Measurements from ENCODE around the gene AMDHD2. TPM values are rescaled to one million over a fixed set of nuclear protein-coding genes. Genes with fewer than 3 reads are reported as not detected.

The AMDHD2 gene
- total RNA-seq, 6 experiments from 2014 or later, result 12.3 to 24.9 (median 21.4) TPM

- ATAC-seq, result peak; percentile 65 to 77 (median 70)
- peak; percentile 72 for TF ChIP-seq POLR2A (IDR thresholded peaks at IDR 0.05)
- TF ChIP-seq CTCF (IDR thresholded peaks at IDR 0.05), result no peak
- WGBS (ENCODE audit: insufficient coverage, low coverage, low lambda C conversion rate, missing lambda C conversion rate), result 0% methylated on average over 5 of the region's 77 CpGs
- H3K9me3 ChIP-seq, result no peaks in the 10 kb centered on the region
- no peaks in the 10 kb centered on the region for H3K27me3 ChIP-seq
- no peaks in the 10 kb centered on the region for H3K36me3 ChIP-seq
- H3K27ac ChIP-seq, result peak within 1 kb of the TSS; percentile 77 to 87 (median 77)
- H3K4me3 ChIP-seq, result peak within 1 kb of the TSS; percentile 76 to 89 (median 79)
- intact Hi-C loops (cut with DNase I), result no loop called here
- H3K4me1 ChIP-seq, result peaks cover 0 to 61% (median 24%) of the 10 kb centered on the region in 4 donors
- peak; percentile 90 to 91 (median 91) for DNase-seq
Observed at GRCh38 chr16:2474877-2475412, 45.2 kb upstream of the AMDHD2 start, which contains the start of gene TBC1D24. Gene TBC1D24 (plus strand): TSS chr16:2475127. CDS start chr16:2496149, 21,022 bp downstream.

- H3K4me3 ChIP-seq, result peak overlapping the region; percentile 60 to 89 (median 66)
- H3K27ac ChIP-seq, result peak overlapping the region in 1 of 3 donors; percentile 77
- TF ChIP-seq CTCF (IDR thresholded peaks at IDR 0.05), result no peak
- TF ChIP-seq POLR2A (IDR thresholded peaks at IDR 0.05), result no peak
- no peaks in the 10 kb centered on the region for H3K9me3 ChIP-seq
- WGBS (ENCODE audit: insufficient coverage, low coverage, low lambda C conversion rate, missing lambda C conversion rate), result 25% methylated on average over 15 of the region's 55 CpGs
- ATAC-seq (peak; percentile 9 to 40 (median 31)), DNase-seq (peak in 1 of 3 donors; percentile 64)
- H3K36me3 ChIP-seq, result no peaks in the 10 kb centered on the region
- H3K27me3 ChIP-seq, result no peaks in the 10 kb centered on the region
- H3K4me1 ChIP-seq, result peaks cover 0 to 61% (median 24%) of the 10 kb centered on the region in 4 donors
- intact Hi-C loops (cut with DNase I), result no loop called here
Observed at GRCh38 chr16:2475413-2476344, 44.5 kb upstream of the AMDHD2 start.

GRCh38 chr16:2476345-2476720 is 43.8 kb upstream of the AMDHD2 start:
- H3K4me1 ChIP-seq, result peaks cover 0 to 57% (median 23%) of the 10 kb centered on the region in 4 donors
- H3K9me3 ChIP-seq, result no peaks in the 10 kb centered on the region
- H3K27ac ChIP-seq, result peak overlapping the region in 1 of 3 donors; percentile 77
- no peaks in the 10 kb centered on the region for H3K36me3 ChIP-seq
- no peaks in the 10 kb centered on the region for H3K27me3 ChIP-seq
- intact Hi-C loops (cut with DNase I), result no loop called here
- ATAC-seq, result no peak
- TF ChIP-seq POLR2A (IDR thresholded peaks at IDR 0.05), result no peak
- TF ChIP-seq CTCF (IDR thresholded peaks at IDR 0.05), result no peak
- no peak for DNase-seq
- peak overlapping the region in 1 of 3 donors; percentile 66 for H3K4me3 ChIP-seq
- 74% methylated on average over 7 of the region's 9 CpGs for WGBS (ENCODE audit: insufficient coverage, low coverage, low lambda C conversion rate, missing lambda C conversion rate)

GRCh38 chr16:2476741-2477140 is 43.4 kb upstream of the AMDHD2 start:
- Histone ChIP-seq H3K9me3 (no peaks in the 10 kb centered on the region), H3K4me3 (no peak overlapping the region), H3K4me1 (peaks cover 0 to 53% (median 21%) of the 10 kb centered on the region in 4 donors), H3K27me3 (no peaks in the 10 kb centered on the region), H3K27ac (no peak overlapping the region), H3K36me3 (no peaks in the 10 kb centered on the region)
- no peak for DNase-seq
- intact Hi-C loops (cut with DNase I), result no loop called here
- ATAC-seq, result peak in 2 of 4 donors; percentile 3 to 8
- no peak for TF ChIP-seq CTCF (IDR thresholded peaks at IDR 0.05)
- TF ChIP-seq POLR2A (IDR thresholded peaks at IDR 0.05), result no peak
- 42% methylated on average over 3 of the region's 3 CpGs for WGBS (ENCODE audit: insufficient coverage, low coverage, low lambda C conversion rate, missing lambda C conversion rate)
